Pons (tissue), 1 donor: ENCODE measurements around the gene RRAS.
A peak's percentile ranks its signal among the peaks of the same experiment; 100 is the strongest.

Experiments used
- DNase-seq: peaks from one replicate; pipeline ENCODE4 v3.0.0-alpha.2; 2016; ENCODE audit warnings: low spot score

RRAS gene

DNA sequence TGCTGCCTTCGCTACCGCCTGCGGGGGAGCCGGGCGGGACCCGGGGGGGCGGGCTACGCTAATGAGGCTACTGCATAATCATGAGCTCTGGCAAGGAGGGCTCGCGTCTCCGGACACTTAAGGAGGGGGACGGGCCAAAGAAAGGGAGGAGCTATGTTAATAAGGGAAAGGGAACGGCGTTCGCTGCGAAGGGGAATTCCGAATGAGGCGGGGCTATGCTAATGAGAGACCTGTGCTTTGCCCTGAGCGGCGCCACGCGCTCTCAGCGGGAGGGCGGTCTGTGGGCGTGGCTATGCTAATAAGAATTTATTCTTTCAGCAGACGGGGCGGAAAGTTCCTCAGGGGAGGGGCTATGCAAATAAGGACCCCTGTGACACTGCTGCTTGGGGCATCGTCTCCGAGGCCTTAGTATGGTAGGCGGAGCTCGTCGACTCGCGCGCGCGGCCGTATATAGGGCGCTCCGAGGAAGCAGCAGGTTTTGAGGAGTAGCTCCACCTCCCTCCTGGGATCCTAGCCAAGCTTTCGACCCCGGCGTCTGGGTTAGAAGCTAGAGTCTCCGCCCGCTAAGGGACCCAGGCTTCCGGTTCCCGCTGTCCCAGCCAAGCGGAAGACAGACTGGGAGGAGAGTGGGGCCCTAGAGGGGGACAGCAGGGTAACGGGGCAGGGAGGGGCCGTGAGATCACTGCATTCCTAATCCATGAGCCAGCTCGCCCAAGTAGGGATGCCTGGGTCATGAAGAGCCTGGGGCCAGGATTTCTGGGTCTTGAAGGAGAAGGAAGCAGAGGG is at the start of gene RRAS:
TSS of gene RRAS (minus strand) at position 31 of the 786 bp plus-strand sequence. CDS start 45 bp downstream, outside the sequence.
- peak; percentile 100 for DNase-seq

DNA sequence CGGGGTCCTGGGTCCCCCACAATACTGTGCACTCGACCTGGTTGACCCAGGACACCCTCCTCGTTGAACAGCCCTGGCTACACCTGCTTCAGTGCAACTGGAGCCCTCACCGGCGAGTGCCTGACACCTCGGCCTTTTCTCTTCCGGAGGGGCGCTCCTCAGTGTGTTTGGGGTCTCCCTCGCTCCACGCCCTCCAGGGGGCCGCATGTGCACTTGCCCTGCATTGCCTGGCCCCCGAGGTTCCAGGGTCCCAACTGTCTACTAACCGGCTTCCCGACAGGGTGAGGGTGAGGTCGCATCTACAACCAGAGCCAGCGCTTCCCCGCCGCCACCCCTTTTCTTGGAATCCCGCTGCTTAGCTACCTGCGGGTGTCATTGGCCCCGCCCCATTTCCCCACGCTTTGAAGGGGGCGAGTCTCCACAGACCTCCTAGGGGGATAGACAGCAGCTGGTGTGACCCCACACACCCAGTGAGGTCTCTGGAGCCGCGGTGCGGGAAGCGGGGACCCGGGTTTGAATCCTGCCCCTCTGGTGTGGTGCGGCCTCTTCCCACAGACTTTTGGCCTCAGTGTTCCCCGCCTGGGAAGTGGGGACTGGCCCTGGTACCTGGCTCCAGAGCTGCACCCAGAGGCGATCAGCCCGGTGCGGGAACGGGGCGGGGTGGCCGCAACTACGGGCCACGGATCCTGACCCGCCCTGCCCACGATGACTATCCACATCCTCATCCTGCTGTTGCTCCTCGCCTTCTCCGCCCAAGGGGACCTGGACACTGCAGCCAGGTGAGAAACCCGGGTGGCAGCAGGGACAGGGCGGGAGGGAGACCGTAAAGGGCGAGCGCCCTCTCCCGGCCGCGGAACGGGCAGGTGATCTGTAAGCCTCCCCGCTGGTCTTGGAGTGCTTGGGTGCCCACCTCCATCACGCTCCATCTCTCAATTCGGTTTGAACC is 49.5 kb upstream of the RRAS start, which contains the start of gene ADM5:
TSS of gene ADM5 (plus strand) at position 462 of the 946 bp plus-strand sequence. CDS start at position 706, 244 bp downstream.
- no peak for DNase-seq

DNA sequence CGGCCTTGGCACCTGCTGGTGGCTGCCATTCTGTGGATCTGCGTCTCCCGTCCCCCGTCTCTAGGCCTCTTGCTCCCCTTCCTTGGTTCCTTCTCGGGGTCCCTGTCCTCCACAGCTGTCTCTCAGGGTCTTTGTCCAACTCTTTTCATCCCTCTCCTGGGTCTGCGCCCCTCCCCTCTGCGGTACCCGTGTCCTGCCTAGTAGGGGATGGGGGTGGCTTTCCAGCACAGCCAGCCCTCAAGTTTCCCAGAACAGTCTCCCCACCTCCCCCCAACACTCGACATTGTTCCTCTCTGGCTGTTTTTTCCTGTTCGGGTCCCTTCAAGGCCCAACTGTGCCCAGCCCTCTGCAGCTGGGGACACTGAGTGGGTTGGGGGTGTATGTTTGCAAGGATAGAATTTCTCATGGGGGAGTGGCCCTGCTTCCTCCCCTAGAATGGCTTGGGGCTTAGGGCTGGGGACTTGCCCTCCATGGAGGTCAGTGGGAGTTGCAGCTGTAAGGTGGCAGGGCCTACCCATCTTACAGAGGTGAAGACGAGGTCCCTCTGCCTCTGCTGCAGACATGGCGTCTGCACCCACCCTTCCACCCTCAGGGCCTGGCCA is 48.7 kb upstream of the RRAS start:
- no peak for DNase-seq

DNA sequence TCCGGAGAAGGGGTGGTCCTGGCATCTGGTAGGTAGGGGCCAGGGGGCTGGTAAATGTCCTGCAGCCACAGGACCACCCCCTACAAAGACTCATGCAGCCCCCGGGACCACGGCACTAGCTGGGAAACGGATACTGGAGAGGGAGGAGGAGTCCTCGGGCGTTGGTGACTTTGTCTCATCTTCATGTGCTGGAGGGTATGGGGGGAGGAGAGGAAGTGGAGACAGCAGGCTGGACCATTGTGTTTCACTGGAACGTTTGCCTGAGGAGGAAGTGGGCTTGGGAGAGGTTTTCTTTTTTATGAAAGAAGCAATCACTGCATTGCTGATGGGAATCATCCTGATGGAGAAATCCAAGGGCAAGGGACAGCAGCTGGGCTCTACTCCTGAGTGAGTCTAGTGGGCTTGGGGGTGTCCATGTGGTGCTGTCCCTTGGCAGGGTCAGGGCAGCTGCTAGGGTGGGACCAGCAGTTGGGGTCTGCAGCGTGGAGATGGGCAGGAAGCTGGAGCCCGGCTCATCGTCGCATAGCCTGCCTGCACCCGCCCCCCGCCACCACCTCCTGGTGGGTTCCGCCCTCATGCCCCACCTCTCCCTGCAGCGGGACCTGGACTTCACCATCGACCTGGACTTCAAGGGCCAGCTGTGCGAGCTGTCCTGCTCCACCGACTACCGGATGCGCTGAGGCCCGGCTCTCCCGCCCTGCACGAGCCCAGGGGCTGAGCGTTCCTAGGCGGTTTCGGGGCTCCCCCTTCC is 47.8 kb upstream of the RRAS start:
- DNase-seq = no peak

DNA sequence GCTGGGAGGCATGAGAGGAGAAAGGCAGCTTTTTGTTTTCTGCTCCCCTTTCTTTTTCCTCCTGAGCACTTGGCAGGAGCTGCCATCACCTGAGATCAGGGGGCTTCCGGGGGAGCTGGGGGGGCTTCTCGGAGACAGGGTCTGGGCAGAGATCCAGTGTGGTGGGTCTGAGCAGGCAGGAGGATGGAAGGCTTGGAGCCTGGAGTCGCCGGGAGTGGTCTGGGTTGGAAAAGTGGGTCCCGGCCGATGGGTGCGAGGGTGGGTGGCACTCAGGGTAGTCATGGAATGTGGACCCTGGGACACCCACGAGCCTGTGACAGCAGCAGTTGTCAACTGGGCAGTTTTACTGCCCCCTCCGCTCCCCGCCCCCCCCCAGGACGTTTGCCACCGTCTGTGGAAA is 47.2 kb upstream of the RRAS start:
- DNase-seq = no peak

DNA sequence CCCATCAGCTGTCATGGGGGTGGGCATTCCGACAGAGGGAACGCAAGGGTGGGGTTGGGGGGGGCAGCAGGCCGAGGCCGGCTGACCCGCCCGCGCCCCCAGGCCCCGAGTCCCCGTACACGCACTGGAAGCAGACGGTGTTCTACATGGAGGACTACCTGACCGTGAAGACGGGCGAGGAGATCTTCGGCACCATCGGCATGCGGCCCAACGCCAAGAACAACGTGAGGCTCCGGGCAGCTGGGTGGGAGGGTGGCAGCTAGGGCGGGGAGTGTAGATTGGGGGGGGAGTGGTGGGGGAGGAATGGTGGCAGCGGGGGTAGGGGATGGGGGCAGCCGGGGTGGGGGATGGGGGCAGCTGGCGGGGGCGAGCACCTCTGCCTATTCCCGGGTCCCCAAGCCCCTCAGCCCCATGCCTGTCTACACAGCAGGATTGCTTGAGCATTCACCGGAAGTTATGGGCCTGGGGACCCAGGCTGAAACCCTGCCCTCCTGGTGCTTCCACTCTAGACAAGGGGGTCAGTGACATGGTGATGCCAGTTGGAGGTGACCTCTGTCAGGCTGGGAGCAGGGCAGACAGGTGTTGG is 46.7 kb upstream of the RRAS start:
- no peak for DNase-seq

DNA sequence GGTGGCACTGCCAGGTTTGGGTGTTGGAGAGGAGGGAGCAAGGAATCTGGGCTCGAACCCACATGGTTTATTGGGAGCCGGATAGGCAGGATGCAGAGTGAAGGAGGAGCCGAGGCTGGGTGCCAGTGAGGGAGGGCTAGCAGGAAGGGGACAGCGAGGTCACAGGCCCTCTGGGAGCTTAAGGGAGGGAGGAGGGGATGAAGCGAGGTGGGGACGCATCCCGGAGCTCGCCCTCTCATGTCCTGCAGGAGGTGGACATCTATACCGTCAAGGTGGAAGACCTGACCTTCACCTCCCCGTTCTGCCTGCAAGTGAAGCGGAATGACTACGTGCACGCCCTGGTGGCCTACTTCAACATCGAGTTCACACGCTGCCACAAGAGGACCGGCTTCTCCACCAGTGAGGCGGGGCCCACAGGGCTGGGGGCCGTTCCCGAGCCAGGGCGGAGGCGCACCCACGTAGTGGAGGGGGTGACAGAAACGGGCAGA is 45.9 kb upstream of the RRAS start:
- no peak for DNase-seq

DNA sequence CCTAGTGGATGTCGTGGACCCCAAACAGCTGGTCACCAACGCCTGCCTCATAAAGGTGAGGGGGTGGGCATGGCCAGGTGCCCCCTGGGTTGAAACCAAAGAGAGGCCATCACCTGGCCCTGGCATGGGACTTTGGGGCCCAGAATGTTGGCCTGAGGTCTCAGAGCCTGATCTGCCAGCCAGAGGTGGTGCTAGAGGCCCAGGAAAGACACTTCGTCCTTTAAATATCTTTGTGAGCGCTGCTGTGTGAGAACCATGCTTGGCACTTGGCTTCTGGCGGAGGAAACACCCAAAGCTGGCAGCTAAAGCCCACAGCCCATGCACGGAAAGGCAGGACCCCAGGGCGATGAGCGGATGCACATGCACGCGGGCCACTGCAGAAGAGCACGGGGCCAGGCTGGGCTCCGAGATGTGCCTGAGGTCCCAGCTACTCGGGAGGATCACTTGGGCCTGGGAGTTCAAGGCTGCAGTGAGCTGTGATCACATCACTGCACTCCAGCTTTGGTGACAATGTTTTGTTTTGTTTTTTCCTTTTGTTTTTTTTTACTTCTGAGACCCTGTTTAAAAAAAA is 45.1 kb upstream of the RRAS start:
- no peak for DNase-seq

DNA sequence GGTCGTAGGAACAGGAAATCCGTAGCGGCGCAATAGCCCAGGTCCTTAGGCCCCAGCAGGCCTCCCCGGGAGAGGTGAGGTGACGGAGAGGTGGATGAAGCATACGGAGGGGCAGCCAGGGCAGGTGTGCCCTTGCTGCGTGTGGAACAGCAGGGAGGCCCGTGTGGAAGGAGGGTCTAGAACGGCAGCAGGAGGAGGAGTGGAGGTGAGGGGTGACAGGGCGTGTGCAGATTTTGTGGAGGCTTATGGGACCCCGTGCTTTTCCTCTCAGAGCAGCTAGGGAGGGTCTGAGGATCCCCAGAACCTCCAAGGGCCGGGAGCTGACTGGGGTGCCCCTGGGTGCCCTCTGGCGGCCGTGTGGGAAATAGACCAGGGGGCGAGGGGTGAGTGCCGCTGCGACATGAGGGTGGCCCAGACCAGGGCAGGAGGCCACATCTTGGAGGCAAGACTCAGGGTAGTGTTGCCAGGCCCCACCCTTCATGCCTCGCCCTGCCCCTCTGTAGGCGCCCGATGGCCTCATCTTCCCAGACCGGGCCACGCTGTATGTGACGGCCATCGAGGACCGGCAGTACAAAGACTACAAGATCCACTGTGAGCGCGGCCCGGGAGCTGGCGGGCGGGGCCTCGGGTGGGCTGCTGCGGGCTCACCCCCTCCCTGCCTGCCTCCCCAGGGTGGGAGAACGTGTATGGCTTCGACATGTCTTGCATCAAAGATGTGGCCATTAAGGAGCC is 44.5 kb upstream of the RRAS start:
- DNase-seq = no peak

DNA sequence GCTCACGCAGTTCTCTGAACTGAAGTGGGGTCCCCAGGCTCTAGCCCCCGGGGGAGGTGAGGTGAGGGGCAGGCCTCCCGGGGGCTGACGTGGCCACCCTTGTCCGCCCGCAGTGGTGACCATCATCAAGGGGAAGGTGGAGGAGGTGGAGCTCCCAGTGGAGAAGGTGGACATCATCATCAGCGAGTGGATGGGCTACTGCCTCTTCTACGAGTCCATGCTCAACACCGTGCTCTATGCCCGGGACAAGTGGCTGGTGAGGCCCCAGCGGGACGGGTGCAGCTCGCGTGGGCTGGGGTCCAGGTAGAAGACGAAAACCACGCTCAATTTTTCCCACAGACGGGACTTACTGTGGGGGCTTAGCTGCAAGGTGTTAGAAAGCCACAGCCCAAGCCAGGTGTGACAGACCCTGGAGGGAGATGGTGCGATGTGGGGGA is 43.9 kb upstream of the RRAS start:
- DNase-seq = no peak

DNA sequence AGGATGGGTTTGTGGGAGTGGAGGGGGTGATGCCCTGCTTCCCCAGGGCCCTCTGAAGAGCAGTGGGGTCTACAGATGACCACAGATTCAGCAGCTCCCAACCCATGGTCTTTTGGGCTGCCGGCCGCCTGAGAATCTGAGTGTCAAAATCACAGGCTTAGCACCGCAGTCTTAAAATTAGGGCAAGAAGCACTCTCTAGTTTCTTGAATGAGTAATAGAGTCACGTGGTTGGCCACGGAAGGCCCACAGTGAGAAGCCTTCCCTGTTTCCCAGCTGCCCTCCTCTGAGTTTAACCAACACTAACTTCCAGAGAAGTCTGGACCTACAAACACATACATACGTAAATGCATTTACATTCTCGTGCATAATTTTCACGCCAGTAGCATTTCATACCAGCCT is 42.3 kb upstream of the RRAS start:
- DNase-seq = no peak

DNA sequence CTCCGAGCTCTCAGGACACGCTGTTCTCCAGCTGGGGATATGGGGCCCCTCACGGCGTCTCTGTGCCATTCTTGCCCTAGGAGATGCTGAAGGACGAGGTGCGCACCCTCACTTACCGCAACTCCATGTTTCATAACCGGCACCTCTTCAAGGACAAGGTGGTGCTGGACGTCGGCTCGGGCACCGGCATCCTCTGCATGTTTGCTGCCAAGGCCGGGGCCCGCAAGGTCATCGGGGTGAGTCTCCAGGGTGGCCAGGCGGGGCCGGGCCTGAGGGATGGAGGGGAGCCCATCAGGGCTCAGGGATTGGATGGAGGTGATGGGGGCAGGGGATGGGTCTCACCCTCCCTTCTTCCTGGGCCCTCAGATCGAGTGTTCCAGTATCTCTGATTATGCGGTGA is 41.9 kb upstream of the RRAS start:
- DNase-seq = no peak

DNA sequence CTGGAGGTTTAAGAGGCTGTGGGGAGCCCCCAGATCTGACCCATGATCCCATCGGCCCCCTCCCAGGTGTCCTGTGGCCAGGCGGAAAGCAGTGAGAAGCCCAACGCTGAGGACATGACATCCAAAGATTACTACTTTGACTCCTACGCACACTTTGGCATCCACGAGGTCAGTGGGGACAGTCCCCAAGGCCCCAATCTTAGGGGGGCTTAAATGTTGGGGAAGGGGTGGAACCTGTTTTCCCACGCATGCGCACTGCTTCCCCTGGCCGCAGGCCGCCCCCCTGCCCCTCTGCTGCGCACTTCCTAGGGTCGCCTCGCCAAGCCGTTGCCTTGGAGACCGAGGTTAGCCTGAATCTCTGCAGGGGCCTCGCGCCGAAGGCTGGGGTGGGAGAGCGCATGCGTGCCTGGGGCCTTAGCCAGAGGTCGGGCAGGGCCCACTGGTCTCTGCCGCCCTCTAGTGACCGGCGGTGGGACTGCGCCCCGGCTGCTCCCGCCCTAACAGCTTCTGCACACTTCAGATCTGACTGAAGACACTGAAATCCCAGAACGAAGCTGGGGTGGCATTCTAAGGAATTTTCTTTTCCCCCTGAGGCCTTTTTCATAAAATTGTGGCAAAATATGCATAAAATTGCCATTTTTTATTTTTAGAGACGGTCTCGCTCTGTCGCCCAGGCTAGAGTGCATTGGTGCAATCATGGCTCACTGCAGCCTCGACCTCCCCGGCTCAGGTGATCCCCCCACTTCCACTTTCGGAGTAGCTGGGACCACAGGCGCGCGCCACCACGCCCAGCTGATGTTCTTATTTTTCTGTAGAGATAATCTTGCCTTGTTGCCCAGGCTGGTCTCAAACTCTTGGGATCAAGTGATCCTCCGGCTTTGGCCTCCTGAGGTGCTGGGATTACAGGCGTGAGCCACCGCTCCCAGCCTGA is 40.7 kb upstream of the RRAS start:
- DNase-seq = peak; percentile 73

DNA sequence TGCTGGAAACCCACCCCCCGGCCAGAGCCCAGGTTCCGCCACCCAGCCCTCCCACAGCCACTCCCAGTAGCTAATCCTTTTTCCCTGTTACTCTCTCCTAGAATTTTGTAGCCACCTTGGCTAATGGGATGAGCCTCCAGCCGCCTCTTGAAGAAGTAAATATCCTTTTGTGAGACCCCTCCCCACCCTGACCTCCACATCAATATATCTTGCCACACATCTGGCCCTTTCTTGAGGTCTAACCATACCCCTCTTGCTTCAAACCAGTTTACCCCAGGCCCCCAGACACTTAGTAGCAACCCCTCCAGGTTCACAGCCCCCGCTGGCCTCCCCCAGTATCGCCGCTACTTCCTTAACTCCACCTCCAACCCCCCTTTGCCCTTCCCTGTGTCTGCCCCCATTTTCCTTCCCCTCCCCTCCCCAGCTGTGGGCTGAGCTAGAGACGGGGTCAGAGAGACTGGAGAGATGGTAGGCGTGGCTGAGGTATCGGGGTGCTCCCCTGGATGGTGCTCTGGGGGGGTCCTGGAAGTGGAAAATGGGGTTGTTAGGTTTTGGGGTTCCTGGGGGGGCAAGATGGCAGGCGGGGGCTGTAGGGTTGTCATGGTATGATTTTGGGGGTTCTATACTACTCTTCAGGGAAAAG is 39.9 kb upstream of the RRAS start:
- DNase-seq = no peak

DNA sequence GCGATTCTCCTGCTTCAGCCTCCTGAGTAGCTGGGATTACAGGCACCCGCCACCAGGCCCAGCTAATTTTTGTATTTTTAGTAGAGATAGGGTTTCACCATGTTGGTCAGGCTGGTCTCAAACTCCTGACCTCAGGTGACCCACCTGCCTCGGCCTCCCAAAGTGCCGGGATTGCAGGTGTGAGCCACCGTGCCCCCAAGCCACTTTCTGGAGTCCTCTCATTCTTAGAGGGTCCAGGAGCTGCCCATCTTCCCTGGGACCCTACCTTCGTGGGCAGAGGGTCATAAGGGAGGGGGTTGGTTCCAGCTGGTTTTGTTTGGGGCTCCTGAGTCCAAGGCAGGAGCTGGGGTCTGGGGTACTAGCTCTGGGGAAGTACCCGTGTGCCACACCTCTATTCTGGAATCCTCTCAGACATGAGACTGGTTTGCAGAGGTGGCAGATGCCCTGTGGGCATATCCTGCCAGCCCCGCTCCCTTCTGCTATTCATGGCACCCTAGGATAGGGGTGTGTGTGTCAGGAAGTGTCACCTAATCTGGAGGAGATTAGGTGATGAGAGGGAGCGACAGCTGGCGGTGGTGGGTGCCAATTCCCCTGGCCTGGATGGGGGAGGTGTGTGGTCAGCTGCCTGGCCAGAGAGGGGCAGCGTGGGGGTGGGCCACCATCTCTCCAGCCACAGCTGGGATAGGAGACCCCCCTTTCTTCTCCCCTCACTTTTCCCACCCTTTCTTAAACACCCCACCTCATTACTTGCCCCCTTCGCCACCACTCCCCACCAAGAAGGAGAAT is 39.2 kb upstream of the RRAS start:
- DNase-seq = no peak

DNA sequence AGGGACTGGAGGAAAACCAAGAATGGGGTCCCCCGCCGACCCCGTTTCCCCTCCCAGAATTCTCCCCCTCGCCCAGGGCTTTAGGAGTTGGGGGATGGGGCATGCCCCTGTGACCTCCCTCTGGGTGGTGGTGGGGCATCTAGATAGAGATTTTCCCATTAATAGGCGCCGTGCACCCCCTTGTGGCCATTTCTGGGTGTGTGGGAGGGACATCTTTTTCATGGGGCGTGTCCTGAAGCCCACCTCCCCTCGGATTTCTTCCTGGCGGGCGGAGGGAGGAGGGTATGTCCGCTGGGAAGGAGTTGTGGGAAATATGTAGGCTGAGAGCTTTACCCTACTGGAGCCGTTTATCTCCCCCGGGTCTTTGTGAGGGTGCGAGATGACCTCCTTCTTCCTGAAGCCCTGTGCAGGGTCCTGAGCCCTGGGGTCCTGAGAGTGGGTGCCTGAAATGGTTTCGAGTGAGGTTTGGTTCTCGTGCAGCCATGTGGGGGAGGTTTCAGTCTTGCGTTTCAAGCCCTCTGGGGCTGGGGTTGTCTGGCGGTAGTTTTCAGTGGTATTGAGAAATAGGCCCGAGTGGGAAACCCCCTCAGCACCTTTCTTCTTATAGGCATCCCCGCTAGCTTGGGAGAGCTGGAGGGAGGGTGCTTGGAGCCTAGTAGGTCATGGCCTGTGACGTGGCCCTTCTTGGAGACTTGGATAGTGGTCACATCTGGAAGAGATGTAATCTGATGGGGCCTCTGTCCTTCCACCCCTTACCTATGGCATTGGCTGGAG is 38.1 kb upstream of the RRAS start:
- DNase-seq = peak; percentile 72
